ENCODE measurements around the gene STAT4. TPM values are rescaled to one million over a fixed set of nuclear protein-coding genes. Genes with fewer than 3 reads are reported as not detected.

STAT4 gene
- total RNA-seq, 1 experiment from 2014 or later, result 0.71 TPM

DNA sequence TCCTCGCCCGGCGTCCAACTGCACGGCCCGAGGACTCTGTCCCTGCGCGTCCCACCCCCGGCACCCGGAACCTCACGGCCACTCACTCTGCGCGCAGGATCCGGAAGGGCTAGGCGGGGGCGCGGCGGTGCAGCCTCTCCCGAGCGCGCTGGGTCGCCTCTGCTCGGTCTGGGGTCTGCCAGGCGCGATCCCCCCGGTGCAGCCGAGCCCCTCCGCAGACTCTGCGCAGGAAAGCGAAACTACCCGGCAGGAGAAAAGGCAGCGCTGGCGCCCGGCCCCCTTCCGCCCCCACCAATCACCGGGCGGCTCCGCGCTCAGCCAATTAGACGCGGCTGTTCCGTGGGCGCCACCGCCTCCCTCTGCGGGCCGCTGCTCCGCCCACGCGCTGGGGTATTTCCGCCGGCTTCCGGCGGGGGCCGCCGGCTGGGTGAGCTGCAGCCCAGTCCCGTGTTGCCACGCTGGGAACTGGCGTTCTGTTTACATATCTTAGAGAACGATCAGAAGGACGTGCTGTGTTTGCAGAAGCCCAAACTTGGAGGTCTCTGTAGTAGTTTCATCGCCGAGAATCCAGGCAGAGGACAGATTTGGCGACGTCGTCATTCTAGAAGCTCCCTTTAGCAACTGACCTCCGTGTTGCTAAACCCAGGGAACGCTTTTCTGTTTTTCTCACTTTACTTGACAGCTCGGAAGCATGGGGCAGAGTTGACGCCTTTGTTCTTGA, 136.7 kb downstream of the STAT4 start, which contains the start of gene STAT1:
Gene STAT1, minus strand, starts transcription at position 240 of the 721 bp plus-strand sequence. CDS start 4,168 bp downstream, outside the sequence.
- H3K36me3 ChIP-seq (ENCODE audit: insufficient read depth, low read length, poor library complexity, severe bottlenecking), result peaks cover 4% of the 10 kb centered on the region
- peak within 1 kb of the TSS; percentile 81 for H3K4me3 ChIP-seq (ENCODE audit: low read depth, low read length, poor library complexity, severe bottlenecking)
- no peaks in the 10 kb centered on the region for H3K27me3 ChIP-seq (replicated peaks; ENCODE audit: insufficient read depth, low read depth, low read length, poor library complexity)
- TF ChIP-seq, protein P1, sequence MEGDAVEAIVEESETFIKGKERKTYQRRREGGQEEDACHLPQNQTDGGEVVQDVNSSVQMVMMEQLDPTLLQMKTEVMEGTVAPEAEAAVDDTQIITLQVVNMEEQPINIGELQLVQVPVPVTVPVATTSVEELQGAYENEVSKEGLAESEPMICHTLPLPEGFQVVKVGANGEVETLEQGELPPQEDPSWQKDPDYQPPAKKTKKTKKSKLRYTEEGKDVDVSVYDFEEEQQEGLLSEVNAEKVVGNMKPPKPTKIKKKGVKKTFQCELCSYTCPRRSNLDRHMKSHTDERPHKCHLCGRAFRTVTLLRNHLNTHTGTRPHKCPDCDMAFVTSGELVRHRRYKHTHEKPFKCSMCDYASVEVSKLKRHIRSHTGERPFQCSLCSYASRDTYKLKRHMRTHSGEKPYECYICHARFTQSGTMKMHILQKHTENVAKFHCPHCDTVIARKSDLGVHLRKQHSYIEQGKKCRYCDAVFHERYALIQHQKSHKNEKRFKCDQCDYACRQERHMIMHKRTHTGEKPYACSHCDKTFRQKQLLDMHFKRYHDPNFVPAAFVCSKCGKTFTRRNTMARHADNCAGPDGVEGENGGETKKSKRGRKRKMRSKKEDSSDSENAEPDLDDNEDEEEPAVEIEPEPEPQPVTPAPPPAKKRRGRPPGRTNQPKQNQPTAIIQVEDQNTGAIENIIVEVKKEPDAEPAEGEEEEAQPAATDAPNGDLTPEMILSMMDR (conservative IDR thresholded peaks at IDR 0.05; ENCODE audit: low read depth, low read length), result no peak
- TF ChIP-seq EZH2 (IDR thresholded peaks at IDR 0.05; ENCODE audit: borderline replicate concordance, low read depth, low read length, poor library complexity, severe bottlenecking), result no peak
- no peaks in the 10 kb centered on the region for H3K9me3 ChIP-seq (ENCODE audit: low read depth, low read length, poor library complexity, severe bottlenecking)
- peak within 1 kb of the TSS; percentile 84 for H3K27ac ChIP-seq (ENCODE audit: low read depth, low read length, poor library complexity, severe bottlenecking)
- DNase-seq (ENCODE audit: low spot score), result peak; percentile 95
- ChIA-PET CTCF (no interaction called here), POLR2A (ENCODE audit: low non-redundant PET) (no interaction called here)
- no TSS peak for BruUV-seq (replicated peaks)
- intact Hi-C loops (cut with micrococcal nuclease; ENCODE audit: unreplicated experiment), result loop anchor here (10.0 kb wide), 1 partner anchor 369 kb away; the partner anchor contains the start of gene NAB1
- H3K4me1 ChIP-seq (ENCODE audit: insufficient read depth, low read length, poor library complexity, severe bottlenecking), result peaks cover 6% of the 10 kb centered on the region

- H3K4me1 ChIP-seq (ENCODE audit: insufficient read depth, low read length, poor library complexity, severe bottlenecking), result peaks cover 6% of the 10 kb centered on the region
- H3K4me3 ChIP-seq (ENCODE audit: low read depth, low read length, poor library complexity, severe bottlenecking), result peak overlapping the region; percentile 81
- TF ChIP-seq, protein P1 (conservative IDR thresholded peaks at IDR 0.05; ENCODE audit: low read depth, low read length), result no peak
- TF ChIP-seq EZH2 (IDR thresholded peaks at IDR 0.05; ENCODE audit: borderline replicate concordance, low read depth, low read length, poor library complexity, severe bottlenecking), result no peak
- H3K36me3 ChIP-seq (ENCODE audit: insufficient read depth, low read length, poor library complexity, severe bottlenecking), result peaks cover 8% of the 10 kb centered on the region
- DNase-seq (ENCODE audit: low spot score), result no peak
- no peaks in the 10 kb centered on the region for H3K27me3 ChIP-seq (replicated peaks; ENCODE audit: insufficient read depth, low read depth, low read length, poor library complexity)
- peak overlapping the region; percentile 84 for H3K27ac ChIP-seq (ENCODE audit: low read depth, low read length, poor library complexity, severe bottlenecking)
- no peaks in the 10 kb centered on the region for H3K9me3 ChIP-seq (ENCODE audit: low read depth, low read length, poor library complexity, severe bottlenecking)
- POLR2A ChIA-PET (ENCODE audit: low non-redundant PET), result no interaction called here
- no TSS peak for BruUV-seq (replicated peaks)
- intact Hi-C loops (cut with micrococcal nuclease; ENCODE audit: unreplicated experiment), result loop anchor here (10.0 kb wide), 1 partner anchor 369 kb away; the partner anchor contains the start of gene NAB1
- CTCF ChIA-PET, result no interaction called here
Measured at GRCh38 chr2:191013682-191013931, 137.2 kb downstream of the STAT4 start.

DNA sequence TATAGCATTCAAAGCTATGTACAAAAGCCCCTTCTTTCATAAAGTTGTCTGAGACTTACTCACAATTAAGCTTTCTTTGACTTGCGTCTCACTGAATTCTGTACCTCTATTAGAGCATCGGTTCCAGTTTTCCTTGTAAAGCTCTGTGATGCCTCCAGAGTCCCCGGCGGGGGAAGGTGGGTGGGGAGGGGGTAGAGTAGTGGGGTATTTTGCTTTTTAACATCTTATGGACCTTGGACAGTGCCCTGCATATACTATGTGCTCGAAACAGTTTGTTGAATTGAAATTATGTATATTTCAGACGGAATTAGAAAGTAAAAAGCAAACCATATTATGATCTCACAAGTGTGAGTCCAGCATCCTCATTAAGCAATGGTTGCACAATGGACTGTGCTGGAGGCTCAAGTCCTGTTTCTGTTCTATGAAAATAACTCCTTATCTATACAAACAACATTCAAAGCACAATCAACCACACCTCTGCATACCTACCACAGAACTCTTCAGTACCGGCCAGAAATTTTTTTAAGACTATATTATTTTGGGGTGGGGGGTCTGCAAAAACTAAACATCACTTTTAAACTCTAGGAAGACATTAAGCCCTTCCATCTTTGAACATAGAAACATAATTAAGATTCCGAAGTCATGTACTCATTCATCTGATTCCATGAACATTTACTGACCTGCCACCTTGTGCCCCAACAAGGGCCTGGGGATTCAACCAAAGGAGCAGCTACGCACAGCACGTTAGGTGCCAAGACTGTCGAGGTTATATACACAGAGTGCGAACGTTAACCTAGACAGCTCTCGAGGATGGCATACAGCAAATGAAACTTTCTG, 137.7 kb downstream of the STAT4 start:
- DNase-seq (ENCODE audit: low spot score), result no peak
- ChIA-PET POLR2A (ENCODE audit: low non-redundant PET) (interaction anchor here (0.7 kb wide), 1 partner anchor 1536 kb away, joined by 9 read pairs; no protein-coding TSS in a partner anchor), CTCF (interaction anchor here (0.7 kb wide), 1 partner anchor 333 kb away, joined by 5 read pairs; no protein-coding TSS in a partner anchor)
- TF ChIP-seq EZH2 (IDR thresholded peaks at IDR 0.05; ENCODE audit: borderline replicate concordance, low read depth, low read length, poor library complexity, severe bottlenecking), result no peak
- TF ChIP-seq, protein P1 (conservative IDR thresholded peaks at IDR 0.05; ENCODE audit: low read depth, low read length), result no peak
- TSS peak; percentile 47 for BruUV-seq (replicated peaks)
- intact Hi-C loops (cut with micrococcal nuclease; ENCODE audit: unreplicated experiment), result loop anchor here (10.0 kb wide), 1 partner anchor 368 kb away; the partner anchor contains the start of gene NAB1
- H3K4me3 ChIP-seq (ENCODE audit: low read depth, low read length, poor library complexity, severe bottlenecking), result peak overlapping the region; percentile 81
- H3K27me3 ChIP-seq (replicated peaks; ENCODE audit: insufficient read depth, low read depth, low read length, poor library complexity), result no peaks in the 10 kb centered on the region
- peaks cover 6% of the 10 kb centered on the region for H3K4me1 ChIP-seq (ENCODE audit: insufficient read depth, low read length, poor library complexity, severe bottlenecking)
- no peaks in the 10 kb centered on the region for H3K9me3 ChIP-seq (ENCODE audit: low read depth, low read length, poor library complexity, severe bottlenecking)
- peaks cover 13% of the 10 kb centered on the region for H3K36me3 ChIP-seq (ENCODE audit: insufficient read depth, low read length, poor library complexity, severe bottlenecking)
- peak overlapping the region; percentile 84 for H3K27ac ChIP-seq (ENCODE audit: low read depth, low read length, poor library complexity, severe bottlenecking)

All from A673 (cell line).